Endothelial cell of umbilical vein (primary cell): ENCODE measurements around the gene NEDD4. TPM values are rescaled to one million over a fixed set of nuclear protein-coding genes. Genes with fewer than 3 reads are reported as not detected.

Experiments
- BruUV-seq: library from RNA; stranded (reverse); fragments of 400-500 nt; replicated peaks from 2 replicates; lab custom pipeline; 2021; lab: Mats Ljungman, UMichigan
- CTCF ChIA-PET: fragments of 300-600, 350-600 bp; sonication (Branson Sonifier 250); formaldehyde crosslinking; loops from one replicate; lab custom pipeline; 2021; ENCODE audit warnings: antibody characterized with exemption, inconsistent platforms; lab: Charles Lee
- POLR2A ChIA-PET: fragments of 300-600, 350-600 bp; sonication (Branson Sonifier 250); formaldehyde crosslinking; loops from one replicate; lab custom pipeline; 2021; ENCODE audit warnings: antibody characterized with exemption, inconsistent platforms; lab: Charles Lee
- DNase-seq: peaks from one replicate; pipeline ENCODE4 v3.0.0-alpha.2; 2011; ENCODE audit warnings: low read depth, low spot score
- FAIRE-seq: peaks from 2 replicates; lab custom pipeline; 2011; peaks lifted over from hg19 to GRCh38; lab: Jason Lieb, UNC
- H2AFZ ChIP-seq: 2 replicates; pipeline ENCODE4 v1.6.0; 2012; ENCODE audit warnings: low read depth, low read length, control low read depth, inconsistent platforms
- H3K27ac ChIP-seq: 2 replicates; pipeline ENCODE4 v1.5.1; 2011; ENCODE audit warnings: low read depth, mild to moderate bottlenecking, control low read depth, low read length, moderate library complexity; ENCODE audit not compliant: insufficient read depth
- H3K27me3 ChIP-seq, 2 experiments: 2 replicates each; pipeline versions ENCODE4 v1.6.0 to v1.6.1; 2011; ENCODE audit warnings: low read length in 2 of 2, mixed read lengths in 1 of 2; ENCODE audit not compliant: control insufficient read depth in 2 of 2, insufficient read depth in 2 of 2
- H3K36me3 ChIP-seq, 2 experiments: 2 replicates in 1 of 2; 3 replicates in 1 of 2; pipeline ENCODE4 v1.5.1; 2011; ENCODE audit warnings: low read length in 2 of 2, mild to moderate bottlenecking in 1 of 2, moderate library complexity in 1 of 2; ENCODE audit not compliant: control insufficient read depth in 2 of 2, insufficient read depth in 2 of 2; ENCODE audit errors: extremely low read depth in 1 of 2
- H3K4me1 ChIP-seq: 3 replicates; pipeline ENCODE4 v1.5.1; 2011; ENCODE audit warnings: mild to moderate bottlenecking, low read length; ENCODE audit not compliant: control insufficient read depth, insufficient read depth; ENCODE audit errors: extremely low read depth
- H3K4me2 ChIP-seq: 2 replicates; pipeline ENCODE4 v1.6.1; 2011; ENCODE audit warnings: low read length, control low read depth, mixed read lengths; ENCODE audit not compliant: insufficient read depth
- H3K4me3 ChIP-seq, 3 experiments: fragments of 200-600 bp in 1 of 3; sonication (generic), shearing (Covaris generic) in 1 of 3; replicated peaks in 1 of 3; 2 replicates each; pipeline ENCODE4 v1.5.1; 2011 to 2016; ENCODE audit warnings: control low read depth in 3 of 3, low read length in 3 of 3, mild to moderate bottlenecking in 2 of 3, inconsistent platforms in 1 of 3, low read depth in 1 of 3, moderate library complexity in 1 of 3; ENCODE audit not compliant: insufficient read depth in 1 of 3
- H3K79me2 ChIP-seq: 2 replicates; pipeline ENCODE4 v1.6.0; 2012; ENCODE audit warnings: low read length, inconsistent platforms; ENCODE audit not compliant: control insufficient read depth, insufficient read depth
- H3K9ac ChIP-seq: replicated peaks from 2 replicates; pipeline ENCODE3; 2011; ENCODE audit warnings: low read length, control low read depth; ENCODE audit not compliant: insufficient read depth; ENCODE audit errors: extremely low read depth
- H3K9me1 ChIP-seq: replicated peaks from 3 replicates; pipeline ENCODE4 v1.6.0; 2011; ENCODE audit warnings: mild to moderate bottlenecking, low read length; ENCODE audit not compliant: control insufficient read depth, insufficient read depth; ENCODE audit errors: extremely low read depth
- H3K9me3 ChIP-seq: replicated peaks from 2 replicates; pipeline ENCODE4 v1.5.1; 2012; ENCODE audit warnings: low read length, inconsistent platforms; ENCODE audit not compliant: control insufficient read depth, insufficient read depth
- H4K20me1 ChIP-seq: replicated peaks from 2 replicates; pipeline ENCODE3; 2011; ENCODE audit warnings: mild to moderate bottlenecking, low read length; ENCODE audit not compliant: control insufficient read depth, insufficient read depth; ENCODE audit errors: extremely low read depth
- CTCF ChIP-seq, 2 donors: IDR thresholded peaks; 1 replicate in 1 of 2; 2 replicates in 1 of 2; pipeline ENCODE4 v1.5.1; 2011; ENCODE audit warnings: low read length in 2 of 2, mild to moderate bottlenecking in 2 of 2, moderate library complexity in 2 of 2, control low read depth in 1 of 2, inconsistent platforms in 1 of 2, low read depth in 1 of 2; ENCODE audit not compliant: insufficient read depth in 1 of 2; ENCODE audit errors: extremely low read depth in 1 of 2
- FOS ChIP-seq: IDR thresholded peaks from 2 replicates; pipeline ENCODE4 v1.6.1; 2011; ENCODE audit warnings: mild to moderate bottlenecking, low read length, moderate library complexity, borderline replicate concordance; ENCODE audit not compliant: insufficient read depth
- GATA2 ChIP-seq: IDR thresholded peaks from 2 replicates; pipeline ENCODE4 v1.7.0; 2011; ENCODE audit warnings: low read depth, mild to moderate bottlenecking, moderate library complexity, mixed read lengths, low read length; ENCODE audit not compliant: insufficient read length, insufficient read depth
- JUN ChIP-seq: IDR thresholded peaks from 2 replicates; pipeline ENCODE4 v1.6.1; 2011; ENCODE audit warnings: borderline replicate concordance, low read depth; ENCODE audit not compliant: insufficient read length, insufficient read depth
- MAX ChIP-seq: IDR thresholded peaks from 2 replicates; pipeline ENCODE4 v1.6.1; 2011; ENCODE audit not compliant: insufficient read depth, insufficient read length
- MYC ChIP-seq: IDR thresholded peaks from one replicate; pipeline ENCODE4 v1.6.1; 2011; ENCODE audit warnings: mild to moderate bottlenecking, low read depth, low read length
- POLR2A ChIP-seq: IDR thresholded peaks from 2 replicates; pipeline ENCODE4 v1.6.1; 2012; ENCODE audit warnings: low read depth, mild to moderate bottlenecking, control low read depth, low read length
- POLR2AphosphoS5 ChIP-seq: IDR thresholded peaks from 2 replicates; pipeline ENCODE4 v1.6.1; 2012; ENCODE audit warnings: low read depth, mild to moderate bottlenecking, control low read depth, low read length, moderate library complexity; ENCODE audit not compliant: insufficient read depth
- dilution Hi-C: fragments of 300-500 bp; cut with MboI; formaldehyde crosslinking; loops from one replicate; pipeline ENCODE4 v1.15.0; 2019; ENCODE audit warnings: low sequenced_read_pairs; ENCODE audit not compliant: extremely low pct_ligation_motif_present
- intact Hi-C: fragments of 100-400 bp; cut with micrococcal nuclease; formaldehyde crosslinking; loops from one replicate; pipeline ENCODE4 v1.10.0; 2022
- polyA plus RNA-seq, 4 experiments: library from polyadenylated mRNA; depleted of rRNA in 3 of 4; stranded (reverse) in 3 of 4; unstranded in 1 of 4; fragments of >200 nt; gene quantifications; 2 replicates each; pipeline versions ENCODE4 v1.2.1 to v1.2.3, GENCODE V29; 2011 to 2012; ENCODE audit warnings: missing spikeins in 1 of 4
- total RNA-seq: library from RNA; stranded (reverse); gene quantifications from 2 replicates; pipeline ENCODE4 v1.2.3, GENCODE V29; 2021

Gene NEDD4
- total and polyA plus RNA-seq, 2 donors (not counting 3 experiments of a cell fraction or from before 2014, with no cell fraction given), result 9.2 to 39.0 TPM

GRCh38 chr15:55921744-55922143 is 71.7 kb downstream of the NEDD4 start:
- dilution Hi-C loops, result no loop called here
- CTCF ChIA-PET, result interaction anchor here (1.7 kb wide), 1 partner anchor 22 kb away, joined by 3 read pairs; no protein-coding TSS in a partner anchor
- intact Hi-C loops, result no loop called here
- POLR2A ChIA-PET, result no interaction called here
- Histone ChIP-seq H3K9me1 (no peaks in the 10 kb centered on the region), H3K4me1 (peaks cover 15% of the 10 kb centered on the region), H4K20me1 (no peaks in the 10 kb centered on the region), H3K79me2 (no peaks in the 10 kb centered on the region), H3K9ac (no peak overlapping the region), H2AFZ (no peak overlapping the region), H3K9me3 (no peaks in the 10 kb centered on the region), H3K27me3 (no peaks in the 10 kb centered on the region), H3K4me2 (no peak overlapping the region), H3K4me3 (no peak overlapping the region), H3K27ac (no peak overlapping the region), H3K36me3 (peaks cover 0 to 2% of the 10 kb centered on the region in 2 experiments)
- DNase-seq (no peak), FAIRE-seq (no peak)
- no TSS peak for BruUV-seq
- no peak for TF ChIP-seq MYC
- no peak for TF ChIP-seq FOS
- no peak for TF ChIP-seq MAX
- no peak for TF ChIP-seq JUN
- no peak for TF ChIP-seq POLR2A
- TF ChIP-seq POLR2AphosphoS5, result no peak
- no peak for TF ChIP-seq GATA2

- intact Hi-C loops, result loop anchor here (1.0 to 5.0 kb wide), 5 partner anchors 71 to 270 kb away; partner anchors contain the start of gene NEDD4
- Histone ChIP-seq H3K27me3 (no peaks in the 10 kb centered on the region), H3K36me3 (no peaks in the 10 kb centered on the region), H3K9me1 (no peaks in the 10 kb centered on the region), H4K20me1 (no peaks in the 10 kb centered on the region), H3K4me2 (no peak overlapping the region), H2AFZ (no peak overlapping the region), H3K9ac (no peak overlapping the region), H3K4me1 (peaks cover 15% of the 10 kb centered on the region), H3K79me2 (no peaks in the 10 kb centered on the region), H3K9me3 (no peaks in the 10 kb centered on the region), H3K27ac (no peak overlapping the region), H3K4me3 (no peak overlapping the region)
- BruUV-seq, result no TSS peak
- dilution Hi-C loops, result no loop called here
- POLR2A ChIA-PET, result interaction anchor here (1.0 to 1.5 kb wide), 3 partner anchors 20 to 75 kb away, joined by 3 to 7 read pairs (median 3); partner anchors contain the start of gene NEDD4
- DNase-seq (peak; percentile 92), FAIRE-seq (peak; percentile 76)
- TF ChIP-seq FOS, result peak; percentile 42
- no peak for TF ChIP-seq POLR2A
- TF ChIP-seq CTCF (IDR thresholded peaks at IDR 0.05; ENCODE audit: extremely low read depth in 1 of 2, insufficient read depth in 1 of 2, low read depth in 1 of 2, low read length in 2 of 2), result peak; percentile 39 to 53
- CTCF ChIA-PET, result interaction anchor here (0.6 to 6.9 kb wide), 46 partner anchors 9 to 478 kb away, joined by 3 to 109 read pairs (median 6); partner anchors contain the start of gene NEDD4
Observed at GRCh38 chr15:55917881-55918296, 75.5 kb downstream of the NEDD4 start.
